Sigmoid colon (tissue), 7 donors: ENCODE results near the gene UGT2B11. TPM values are rescaled to one million over a fixed set of nuclear protein-coding genes. Genes with fewer than 3 reads are reported as not detected.
"Not testable (repeated sequence)": the region's sequence is repeated elsewhere in the genome, so short reads cannot be mapped to it uniquely, and the experiment has no call there.

ENCODE experiments used
- DNase-seq: peaks from one replicate; pipeline ENCODE4 v3.0.0-alpha.2; 2019
- H3K27ac ChIP-seq, 4 donors: fragments of 200-600 bp; sonication (generic); one replicate each; pipeline ENCODE4 v1.5.1; 2016 to 2019; ENCODE audit warnings: mild to moderate bottlenecking in 1 of 4
- H3K27me3 ChIP-seq, 3 donors: fragments of 200-600 bp; sonication (generic); one replicate each; pipeline ENCODE4 v1.5.1; 2019; ENCODE audit warnings: mild to moderate bottlenecking in 1 of 3
- H3K36me3 ChIP-seq, 4 donors: fragments of 200-600 bp; sonication (generic); one replicate each; pipeline ENCODE4 v1.5.1; 2016 to 2019
- H3K4me1 ChIP-seq, 4 donors: fragments of 200-600 bp; sonication (generic); one replicate each; pipeline ENCODE4 v1.5.1; 2017 to 2019
- H3K4me3 ChIP-seq, 4 donors: fragments of 200-600 bp; sonication (generic); one replicate each; pipeline ENCODE4 v1.5.1; 2017 to 2019; ENCODE audit warnings: mild to moderate bottlenecking in 2 of 4, moderate library complexity in 1 of 4
- H3K9me3 ChIP-seq, 4 donors: fragments of 200-600 bp in 3 of 4; sonication (generic) in 3 of 4; one replicate each; pipeline versions ENCODE4 v1.5.1 to v1.6.1; 2013 to 2019
- EP300 ChIP-seq, 4 donors: sonication (generic); formaldehyde crosslinking; IDR thresholded peaks; one replicate each; pipeline ENCODE4 v1.6.1; 2017; ENCODE audit warnings: antibody characterized with exemption in 4 of 4
- POLR2A ChIP-seq, 2 donors: fragments of 450-650 bp; IDR thresholded peaks; one replicate each; pipeline ENCODE4 v1.6.1; 2016; ENCODE audit warnings: antibody characterized with exemption in 2 of 2, mild to moderate bottlenecking in 2 of 2, moderate library complexity in 2 of 2
- POLR2AphosphoS5 ChIP-seq, 4 donors: sonication (generic); formaldehyde crosslinking; IDR thresholded peaks; one replicate each; pipeline ENCODE4 v1.6.1; 2017; ENCODE audit warnings: antibody characterized with exemption in 4 of 4
- WGBS, 2 donors: extraction: QIAGEN DNeasy Blood & Tissue Kit; methylation state at CpG; one replicate each; pipeline ENCODE4 v1.1.7; 2013; 5-methylcytosine and 5-hydroxymethylcytosine counted together
- intact Hi-C: fragments of 100-400 bp; cut with DNase I; formaldehyde crosslinking; loops from one replicate; pipeline ENCODE4 v1.15.1; 2023
- polyA plus RNA-seq, 3 donors: library from polyadenylated mRNA; stranded (reverse); fragments of 200-250 nt; gene quantifications; one replicate each; pipeline ENCODE4 v1.2.3, GENCODE V29; 2013
- total RNA-seq, 4 donors: library from RNA; depleted of rRNA; stranded (reverse); fragments of >200 nt; gene quantifications; one replicate each; pipeline ENCODE4 v1.1.0, GENCODE V29; 2016
- TF ChIP-seq, protein P1 (sequence below), 4 experiments: fragments of 450-650 bp in 3 of 4; fragments of 200-600 bp in 1 of 4; IDR thresholded peaks; one replicate each; pipeline ENCODE4 v1.5.1; 2016 to 2019; ENCODE audit warnings: antibody characterized with exemption in 4 of 4, mild to moderate bottlenecking in 3 of 4, moderate library complexity in 2 of 4
- donor health status: healthy with polysubstance abuse.
- donor health status: Bipolar disorder and iron deficiency.
- donor health status: healthy.

Gene UGT2B11
- total RNA-seq (under 1 TPM in 1 of 4 donors, not detected in 3; 0.49 TPM), polyA plus RNA-seq (under 1 TPM in 1 of 3 donors, not detected in 2; 0.06 TPM)

- Histone ChIP-seq H3K27me3 (no peaks in the 10 kb centered on the region), H3K27ac (no peak within 1 kb of the TSS), H3K4me3 (no peak within 1 kb of the TSS), H3K36me3 (no peaks in the 10 kb centered on the region), H3K4me1 (peaks cover 0 to 3% (median 0%) of the 10 kb centered on the region in 4 donors), H3K9me3 (no peaks in the 10 kb centered on the region)
- no peak for DNase-seq
- WGBS, 2 donors: 13 to 46% methylated on average over 3 of the region's 3 CpGs
- intact Hi-C loops: no loop called here
- TF ChIP-seq, protein P1, sequence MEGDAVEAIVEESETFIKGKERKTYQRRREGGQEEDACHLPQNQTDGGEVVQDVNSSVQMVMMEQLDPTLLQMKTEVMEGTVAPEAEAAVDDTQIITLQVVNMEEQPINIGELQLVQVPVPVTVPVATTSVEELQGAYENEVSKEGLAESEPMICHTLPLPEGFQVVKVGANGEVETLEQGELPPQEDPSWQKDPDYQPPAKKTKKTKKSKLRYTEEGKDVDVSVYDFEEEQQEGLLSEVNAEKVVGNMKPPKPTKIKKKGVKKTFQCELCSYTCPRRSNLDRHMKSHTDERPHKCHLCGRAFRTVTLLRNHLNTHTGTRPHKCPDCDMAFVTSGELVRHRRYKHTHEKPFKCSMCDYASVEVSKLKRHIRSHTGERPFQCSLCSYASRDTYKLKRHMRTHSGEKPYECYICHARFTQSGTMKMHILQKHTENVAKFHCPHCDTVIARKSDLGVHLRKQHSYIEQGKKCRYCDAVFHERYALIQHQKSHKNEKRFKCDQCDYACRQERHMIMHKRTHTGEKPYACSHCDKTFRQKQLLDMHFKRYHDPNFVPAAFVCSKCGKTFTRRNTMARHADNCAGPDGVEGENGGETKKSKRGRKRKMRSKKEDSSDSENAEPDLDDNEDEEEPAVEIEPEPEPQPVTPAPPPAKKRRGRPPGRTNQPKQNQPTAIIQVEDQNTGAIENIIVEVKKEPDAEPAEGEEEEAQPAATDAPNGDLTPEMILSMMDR (IDR thresholded peaks at IDR 0.05): no peak
- peak in 3 of 4 donors; percentile 13 to 77 (median 61) for TF ChIP-seq POLR2AphosphoS5 (IDR thresholded peaks at IDR 0.05)
Observed at GRCh38 chr4:69214716-69215115, at the start of gene UGT2B11. TSS of gene UGT2B11 (minus strand) at chr4:69214748. CDS start at chr4:69214722, 26 bp downstream.

DNA sequence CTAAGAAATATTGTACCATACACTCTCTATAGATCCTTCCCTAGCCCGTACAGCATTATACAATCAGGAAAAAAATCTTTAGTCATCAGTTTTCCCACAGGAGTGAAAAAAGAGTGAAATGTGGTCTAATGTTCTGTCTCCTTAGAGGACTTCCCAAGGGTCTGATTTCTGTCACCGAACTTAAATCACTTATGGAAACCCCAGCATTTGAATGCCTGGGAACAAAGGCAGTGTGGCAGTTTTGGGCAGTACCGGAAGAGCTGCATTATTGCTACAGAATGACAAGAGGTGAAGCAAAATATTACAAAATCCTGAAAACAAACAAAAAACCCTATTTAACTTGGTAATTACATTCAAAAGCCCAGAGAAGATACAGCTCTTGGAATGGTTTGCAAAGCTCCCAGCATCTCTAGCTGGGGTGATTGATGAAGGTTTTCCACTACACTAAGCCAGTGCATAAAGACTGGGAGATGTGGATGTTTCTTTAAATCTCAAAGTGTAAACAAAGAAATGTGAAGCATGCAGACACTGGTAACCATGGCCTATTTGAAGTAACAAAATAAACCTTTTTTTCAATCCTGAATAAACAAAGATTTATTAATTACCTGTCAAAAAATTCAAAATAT lies 38.7 kb upstream of the UGT2B11 start:
- H3K27ac ChIP-seq, intact Hi-C loops, H3K4me1 ChIP-seq, H3K4me3 ChIP-seq, H3K9me3 ChIP-seq, DNase-seq, H3K36me3 ChIP-seq, H3K27me3 ChIP-seq: not testable (repeated sequence)
- WGBS, 2 donors: 92 to 95% methylated on average over 3 of the region's 3 CpGs

GRCh38 chr4:69250884-69251283 lies 36.3 kb upstream of the UGT2B11 start:
- H3K27me3 ChIP-seq, DNase-seq, H3K27ac ChIP-seq, H3K36me3 ChIP-seq, intact Hi-C loops, H3K9me3 ChIP-seq, H3K4me1 ChIP-seq, H3K4me3 ChIP-seq: not testable (repeated sequence)
- WGBS, 2 donors: 86 to 92% methylated on average over 2 of the region's 2 CpGs

- H3K4me1 ChIP-seq, DNase-seq, H3K27me3 ChIP-seq, H3K9me3 ChIP-seq, H3K4me3 ChIP-seq, H3K36me3 ChIP-seq, intact Hi-C loops, H3K27ac ChIP-seq: not testable (repeated sequence)
- 79 to 90% methylated on average over 3 of the region's 3 CpGs for WGBS, 2 donors
Observed at GRCh38 chr4:69242562-69243240, 28.2 kb upstream of the UGT2B11 start.

- H3K27me3 ChIP-seq, H3K36me3 ChIP-seq, intact Hi-C loops, H3K27ac ChIP-seq, H3K4me3 ChIP-seq, DNase-seq, H3K9me3 ChIP-seq, H3K4me1 ChIP-seq: not testable (repeated sequence)
- 84 to 95% methylated on average over 2 of the region's 2 CpGs for WGBS, 2 donors
Observed at GRCh38 chr4:69241746-69242145, 27.2 kb upstream of the UGT2B11 start.

GRCh38 chr4:69240787-69241186 lies 26.2 kb upstream of the UGT2B11 start:
- H3K27ac ChIP-seq, DNase-seq, H3K4me1 ChIP-seq, H3K36me3 ChIP-seq, intact Hi-C loops, H3K4me3 ChIP-seq, H3K9me3 ChIP-seq, H3K27me3 ChIP-seq: not testable (repeated sequence)
- WGBS, 2 donors: 90 to 91% methylated on average over 3 of the region's 3 CpGs

DNA sequence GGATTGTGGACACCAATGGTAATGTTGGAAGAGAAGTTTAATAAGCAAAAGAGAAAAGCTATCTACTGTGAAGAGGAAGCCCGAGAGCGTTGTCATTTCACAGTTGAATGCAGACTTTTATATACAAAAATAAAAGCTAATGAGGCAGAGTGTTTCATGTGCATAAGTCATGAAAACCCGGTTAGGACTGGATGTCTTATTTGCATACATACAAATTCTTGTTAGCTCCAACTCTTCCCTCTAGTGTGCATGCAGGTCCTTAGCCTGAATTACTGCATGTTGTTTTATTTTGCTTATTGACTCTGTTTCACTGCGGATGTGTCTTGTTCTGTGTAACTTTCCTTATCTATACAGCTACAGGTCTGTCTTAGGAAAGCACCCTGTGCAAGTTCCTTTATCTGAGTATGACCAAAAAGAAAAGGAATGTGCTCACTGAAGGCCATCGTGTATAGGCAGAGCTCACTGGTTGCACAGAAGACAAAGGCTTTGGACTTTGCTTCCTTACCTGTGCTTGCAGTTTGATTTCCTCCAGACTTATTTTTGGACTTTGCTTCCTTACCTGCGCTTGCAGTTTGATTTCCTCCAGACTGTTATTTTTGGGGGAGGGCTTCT lies 25.1 kb upstream of the UGT2B11 start:
- TF ChIP-seq, protein P1 (IDR thresholded peaks at IDR 0.05): no peak
- TF ChIP-seq POLR2AphosphoS5 (IDR thresholded peaks at IDR 0.05) (no peak), EP300 (IDR thresholded peaks at IDR 0.05) (no peak), POLR2A (IDR thresholded peaks at IDR 0.05) (no peak)
- Histone ChIP-seq H3K4me1 (no peaks in the 10 kb centered on the region), H3K4me3 (no peak overlapping the region), H3K27ac (no peak overlapping the region), H3K9me3 (no peaks in the 10 kb centered on the region), H3K27me3 (no peaks in the 10 kb centered on the region), H3K36me3 (no peaks in the 10 kb centered on the region)
- 30 to 55% methylated on average over 6 of the region's 6 CpGs for WGBS, 2 donors
- intact Hi-C loops: no loop called here
- DNase-seq: no peak
